ENCODE measurements around the gene CCL22.
"Not testable (repeated sequence)": the region's sequence is repeated elsewhere in the genome, so short reads cannot be mapped to it uniquely, and the experiment has no call there.

CCL22 gene

GRCh38 chr16:57341441-57342303, 16.9 kb upstream of the CCL22 start:
- H3K36me3 Mint-ChIP-seq (ENCODE audit: low read depth) = no peaks in the 10 kb centered on the region
- TF ChIP-seq, protein P1, sequence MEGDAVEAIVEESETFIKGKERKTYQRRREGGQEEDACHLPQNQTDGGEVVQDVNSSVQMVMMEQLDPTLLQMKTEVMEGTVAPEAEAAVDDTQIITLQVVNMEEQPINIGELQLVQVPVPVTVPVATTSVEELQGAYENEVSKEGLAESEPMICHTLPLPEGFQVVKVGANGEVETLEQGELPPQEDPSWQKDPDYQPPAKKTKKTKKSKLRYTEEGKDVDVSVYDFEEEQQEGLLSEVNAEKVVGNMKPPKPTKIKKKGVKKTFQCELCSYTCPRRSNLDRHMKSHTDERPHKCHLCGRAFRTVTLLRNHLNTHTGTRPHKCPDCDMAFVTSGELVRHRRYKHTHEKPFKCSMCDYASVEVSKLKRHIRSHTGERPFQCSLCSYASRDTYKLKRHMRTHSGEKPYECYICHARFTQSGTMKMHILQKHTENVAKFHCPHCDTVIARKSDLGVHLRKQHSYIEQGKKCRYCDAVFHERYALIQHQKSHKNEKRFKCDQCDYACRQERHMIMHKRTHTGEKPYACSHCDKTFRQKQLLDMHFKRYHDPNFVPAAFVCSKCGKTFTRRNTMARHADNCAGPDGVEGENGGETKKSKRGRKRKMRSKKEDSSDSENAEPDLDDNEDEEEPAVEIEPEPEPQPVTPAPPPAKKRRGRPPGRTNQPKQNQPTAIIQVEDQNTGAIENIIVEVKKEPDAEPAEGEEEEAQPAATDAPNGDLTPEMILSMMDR (IDR thresholded peaks at IDR 0.05; ENCODE audit: unreplicated experiment in 3 of 3) = no peak
- H3K27ac Mint-ChIP-seq = no peak overlapping the region
- H3K9me3 Mint-ChIP-seq = peaks cover 11% of the 10 kb centered on the region
- no peaks in the 10 kb centered on the region for H3K4me1 Mint-ChIP-seq
- peaks cover 5% of the 10 kb centered on the region for H3K27me3 Mint-ChIP-seq (ENCODE audit: low read depth)
- no peak overlapping the region for H3K4me3 Mint-ChIP-seq

GRCh38 chr16:57342606-57343005, 16.0 kb upstream of the CCL22 start:
- H3K27ac Mint-ChIP-seq; H3K36me3 Mint-ChIP-seq (ENCODE audit: low read depth); H3K4me3 Mint-ChIP-seq; H3K4me1 Mint-ChIP-seq: not testable (repeated sequence)
- peaks cover 13% of the 10 kb centered on the region for H3K27me3 Mint-ChIP-seq (ENCODE audit: low read depth)
- H3K9me3 Mint-ChIP-seq = peaks cover 14% of the 10 kb centered on the region

- H3K9me3 Mint-ChIP-seq = peaks cover 11% of the 10 kb centered on the region
- TF ChIP-seq, protein P1 (IDR thresholded peaks at IDR 0.05; ENCODE audit: unreplicated experiment in 3 of 3) = no peak
- no peak overlapping the region for H3K4me3 Mint-ChIP-seq
- no peaks in the 10 kb centered on the region for H3K4me1 Mint-ChIP-seq
- peaks cover 19% of the 10 kb centered on the region for H3K27me3 Mint-ChIP-seq (ENCODE audit: low read depth)
- H3K27ac Mint-ChIP-seq = no peak overlapping the region
- peaks cover 4% of the 10 kb centered on the region for H3K36me3 Mint-ChIP-seq (ENCODE audit: low read depth)
Observed at GRCh38 chr16:57343221-57343620, 15.4 kb upstream of the CCL22 start.

- H3K4me3 Mint-ChIP-seq; H3K9me3 Mint-ChIP-seq; H3K4me1 Mint-ChIP-seq; H3K27ac Mint-ChIP-seq; H3K36me3 Mint-ChIP-seq (ENCODE audit: low read depth): not testable (repeated sequence)
- H3K27me3 Mint-ChIP-seq (ENCODE audit: low read depth) = peaks cover 28% of the 10 kb centered on the region
Observed at GRCh38 chr16:57344094-57344493, 14.5 kb upstream of the CCL22 start.

DNA sequence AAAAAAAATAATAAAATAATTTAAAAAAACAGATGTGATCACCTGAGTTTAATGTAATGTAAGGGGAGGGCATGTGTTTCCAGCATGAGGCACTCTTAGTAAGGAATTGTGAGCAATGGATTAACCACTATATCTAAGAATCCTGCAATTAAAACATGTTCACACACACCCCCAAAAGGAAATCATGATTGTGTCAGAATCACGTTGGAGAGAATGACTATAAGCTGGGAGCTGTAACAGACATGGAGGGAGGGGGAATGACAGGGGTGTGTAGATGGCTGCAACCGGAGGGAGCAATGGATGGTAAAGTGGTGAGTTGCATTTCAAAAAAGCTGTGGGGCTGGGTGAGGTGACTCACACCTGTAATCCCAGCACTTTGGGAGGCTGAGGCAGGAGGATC, 13.6 kb upstream of the CCL22 start:
- Mint-ChIP-seq H3K36me3 (ENCODE audit: low read depth) (peaks cover 4% of the 10 kb centered on the region), H3K27me3 (ENCODE audit: low read depth) (peaks cover 34% of the 10 kb centered on the region), H3K27ac (no peak overlapping the region), H3K4me3 (no peak overlapping the region), H3K9me3 (peaks cover 3% of the 10 kb centered on the region), H3K4me1 (no peaks in the 10 kb centered on the region)
- TF ChIP-seq, protein P1 (IDR thresholded peaks at IDR 0.05; ENCODE audit: unreplicated experiment in 3 of 3) = no peak

GRCh38 chr16:57345666-57346204, 12.8 kb upstream of the CCL22 start:
- Mint-ChIP-seq H3K27ac (no peak overlapping the region), H3K4me3 (no peak overlapping the region), H3K4me1 (no peaks in the 10 kb centered on the region), H3K9me3 (peaks cover 3% of the 10 kb centered on the region), H3K36me3 (ENCODE audit: low read depth) (peaks cover 4% of the 10 kb centered on the region), H3K27me3 (ENCODE audit: low read depth) (peaks cover 37% of the 10 kb centered on the region)
- TF ChIP-seq, protein P1 (IDR thresholded peaks at IDR 0.05; ENCODE audit: unreplicated experiment in 3 of 3) = no peak

- H3K27me3 Mint-ChIP-seq (ENCODE audit: low read depth) = peaks cover 42% of the 10 kb centered on the region
- H3K4me3 Mint-ChIP-seq = no peak overlapping the region
- TF ChIP-seq, protein P1 (IDR thresholded peaks at IDR 0.05; ENCODE audit: unreplicated experiment in 3 of 3) = no peak
- H3K9me3 Mint-ChIP-seq = peaks cover 3% of the 10 kb centered on the region
- H3K4me1 Mint-ChIP-seq = no peaks in the 10 kb centered on the region
- no peak overlapping the region for H3K27ac Mint-ChIP-seq
- peaks cover 4% of the 10 kb centered on the region for H3K36me3 Mint-ChIP-seq (ENCODE audit: low read depth)
Observed at GRCh38 chr16:57347858-57348257, 10.7 kb upstream of the CCL22 start.
